IMR-90 (cell line): Measurements from ENCODE around the gene CRYBG3. TPM values are rescaled to one million over a fixed set of nuclear protein-coding genes. Genes with fewer than 3 reads are reported as not detected.

Experiments used
- ATAC-seq: fragments of 200-7000 bp; cut with Tn5 transposase; 2 replicates; pipeline ENCODE4 v1.9.1; 2020; ENCODE audit warnings: low read depth, mild to moderate bottlenecking, moderate library complexity
- BruUV-seq: library from RNA; stranded (reverse); fragments of 400-500 nt; replicated peaks from 2 replicates; lab custom pipeline; 2021; lab: Mats Ljungman, UMichigan
- CTCF ChIA-PET: fragments of 300-600 bp; formaldehyde crosslinking; extraction: SDS; loops from one replicate; lab custom pipeline; 2021; ENCODE audit warnings: antibody characterized with exemption; lab: Yijun Ruan, JAX
- POLR2A ChIA-PET: fragments of 300-600 bp; sonication (Branson Sonifier 250); formaldehyde crosslinking; loops from one replicate; lab custom pipeline; 2022; ENCODE audit warnings: antibody characterized with exemption; ENCODE audit not compliant: unreplicated experiment; lab: Charles Lee
- DNase-seq: peaks from one replicate; pipeline ENCODE4 v3.0.0; 2013
- H2AFZ ChIP-seq: replicated peaks from 2 replicates; pipeline ENCODE3; 2013; ENCODE audit warnings: low read length, mild to moderate bottlenecking; ENCODE audit not compliant: poor library complexity
- H2AK5ac ChIP-seq: 2 replicates; pipeline ENCODE4 v1.6.1; 2013; ENCODE audit warnings: low read depth, low read length, inconsistent platforms
- H2AK9ac ChIP-seq: replicated peaks from 2 replicates; pipeline ENCODE3; 2013; ENCODE audit warnings: mild to moderate bottlenecking, low read depth, low read length, moderate library complexity; ENCODE audit not compliant: poor library complexity
- H2BK120ac ChIP-seq: 2 replicates; pipeline ENCODE4 v1.6.1; 2013; ENCODE audit warnings: low read depth, low read length, inconsistent platforms
- H2BK15ac ChIP-seq: 3 replicates; pipeline ENCODE4 v1.6.1; 2013; ENCODE audit warnings: low read depth, low read length, inconsistent platforms
- H2BK20ac ChIP-seq: 2 replicates; pipeline ENCODE4 v1.6.1; 2013; ENCODE audit warnings: low read depth, mild to moderate bottlenecking, inconsistent platforms, low read length, moderate library complexity
- H2BK5ac ChIP-seq: 2 replicates; pipeline ENCODE4 v1.6.1; 2013; ENCODE audit warnings: mild to moderate bottlenecking, low read depth, low read length, inconsistent platforms; ENCODE audit not compliant: poor library complexity, severe bottlenecking
- H3K14ac ChIP-seq: replicated peaks from 2 replicates; pipeline ENCODE4 v1.6.1; 2013; ENCODE audit warnings: low read depth, low read length, inconsistent platforms
- H3K18ac ChIP-seq: 2 replicates; pipeline ENCODE4 v1.6.1; 2013; ENCODE audit warnings: low read depth, low read length, control low read depth
- H3K23ac ChIP-seq: 2 replicates; pipeline ENCODE4 v1.6.1; 2013; ENCODE audit warnings: low read depth, low read length, inconsistent platforms
- H3K27ac ChIP-seq: 2 replicates; pipeline ENCODE4 v1.5.1; 2013; ENCODE audit warnings: mild to moderate bottlenecking, control low read depth, low read length; ENCODE audit not compliant: insufficient read depth
- H3K27me3 ChIP-seq: 2 replicates; pipeline ENCODE4 v1.6.1; 2013; ENCODE audit warnings: low read length; ENCODE audit not compliant: control insufficient read depth, insufficient read depth
- H3K36me3 ChIP-seq: 2 replicates; pipeline ENCODE4 v1.6.1; 2013; ENCODE audit warnings: low read length, mixed read lengths; ENCODE audit not compliant: control insufficient read depth, insufficient read depth
- H3K4ac ChIP-seq: 2 replicates; pipeline ENCODE4 v1.6.1; 2013; ENCODE audit warnings: low read depth, low read length, inconsistent platforms
- H3K4me1 ChIP-seq: 2 replicates; pipeline ENCODE4 v1.6.1; 2013; ENCODE audit warnings: low read length, mixed read lengths; ENCODE audit not compliant: control insufficient read depth, insufficient read depth
- H3K4me2 ChIP-seq: 2 replicates; pipeline ENCODE4 v1.6.1; 2013; ENCODE audit warnings: low read depth, mild to moderate bottlenecking, control low read depth, low read length, moderate library complexity
- H3K4me3 ChIP-seq: 2 replicates; pipeline ENCODE4 v1.5.1; 2013; ENCODE audit warnings: low read depth, mild to moderate bottlenecking, control low read depth, low read length, moderate library complexity; ENCODE audit not compliant: insufficient read depth
- H3K56ac ChIP-seq: 2 replicates; pipeline ENCODE4 v1.6.1; 2013; ENCODE audit warnings: low read length, inconsistent platforms; ENCODE audit not compliant: insufficient read depth; ENCODE audit errors: extremely low read depth
- H3K79me1 ChIP-seq, 2 experiments: 2 replicates each; pipeline ENCODE4 v1.6.1; 2013; ENCODE audit warnings: low read length in 2 of 2, inconsistent platforms in 1 of 2, low read depth in 1 of 2
- H3K9ac ChIP-seq: 2 replicates; pipeline ENCODE4 v1.6.1; 2013; ENCODE audit warnings: low read depth, low read length, control low read depth
- H3K9me1 ChIP-seq: 2 replicates; pipeline ENCODE4 v1.6.1; 2013; ENCODE audit warnings: low read length, inconsistent platforms; ENCODE audit not compliant: insufficient read depth
- H3K9me3 ChIP-seq: 2 replicates; pipeline ENCODE4 v1.6.1; 2013; ENCODE audit warnings: low read length; ENCODE audit not compliant: control insufficient read depth, insufficient read depth
- H4K20me1 ChIP-seq: 2 replicates; pipeline ENCODE4 v1.6.1; 2013; ENCODE audit warnings: low read length, inconsistent platforms; ENCODE audit not compliant: insufficient read depth
- H4K5ac ChIP-seq: 2 replicates; pipeline ENCODE4 v1.6.1; 2013; ENCODE audit warnings: mild to moderate bottlenecking, low read depth, low read length, control low read depth
- H4K8ac ChIP-seq, 2 experiments: 2 replicates each; pipeline ENCODE4 v1.6.1; 2013; ENCODE audit warnings: low read depth in 2 of 2, low read length in 2 of 2, control low read depth in 1 of 2, inconsistent platforms in 1 of 2
- H4K91ac ChIP-seq: 2 replicates; pipeline ENCODE4 v1.6.1; 2013; ENCODE audit warnings: low read depth, low read length, inconsistent platforms; ENCODE audit not compliant: insufficient read depth
- BHLHE40 ChIP-seq: fragments of 150-350 bp; IDR thresholded peaks from 2 replicates; pipeline ENCODE4 v1.6.1; 2016; ENCODE audit warnings: mild to moderate bottlenecking, low read depth, low read length
- CEBPB ChIP-seq: IDR thresholded peaks from 2 replicates; pipeline ENCODE4 v1.6.1; 2012; ENCODE audit warnings: low read depth, low read length, improper control_type of control experiment
- CHD1 ChIP-seq: IDR thresholded peaks from 2 replicates; pipeline ENCODE4 v1.6.1; 2012; ENCODE audit warnings: low read depth, low read length, improper control_type of control experiment
- CTCF ChIP-seq: conservative IDR thresholded peaks from 2 replicates; pipeline ENCODE4 v1.5.1; 2012; ENCODE audit warnings: mild to moderate bottlenecking, low read depth, low read length, improper control_type of control experiment
- ELK1 ChIP-seq: fragments of 150-350 bp; IDR thresholded peaks from 2 replicates; pipeline ENCODE4 v1.6.1; 2016; ENCODE audit warnings: low read depth, mild to moderate bottlenecking, low read length, moderate library complexity, borderline replicate concordance
- FOS ChIP-seq: fragments of 150-350 bp; IDR thresholded peaks from 2 replicates; pipeline ENCODE4 v1.6.1; 2016; ENCODE audit warnings: low read depth, low read length
- MAFK ChIP-seq: IDR thresholded peaks from 2 replicates; pipeline ENCODE4 v1.6.1; 2012; ENCODE audit warnings: low read depth, low read length, improper control_type of control experiment
- MAZ ChIP-seq: IDR thresholded peaks from 2 replicates; pipeline ENCODE4 v1.6.1; 2012; ENCODE audit warnings: low read depth, mild to moderate bottlenecking, low read length, improper control_type of control experiment, moderate library complexity, borderline replicate concordance
- MXI1 ChIP-seq: IDR thresholded peaks from 2 replicates; pipeline ENCODE4 v1.6.1; 2012; ENCODE audit warnings: low read depth, mild to moderate bottlenecking, low read length, moderate library complexity, borderline replicate concordance
- NFE2L2 ChIP-seq: fragments of 150-350 bp; IDR thresholded peaks from 2 replicates; pipeline ENCODE4 v1.6.1; 2016; ENCODE audit warnings: low read depth, mild to moderate bottlenecking, low read length
- POLR2A ChIP-seq: IDR thresholded peaks from 2 replicates; pipeline ENCODE4 v1.6.1; 2012; ENCODE audit warnings: mild to moderate bottlenecking, low read depth, low read length
- RAD21 ChIP-seq: IDR thresholded peaks from 2 replicates; pipeline ENCODE4 v1.6.1; 2012; ENCODE audit warnings: low read length, improper control_type of control experiment
- RCOR1 ChIP-seq: IDR thresholded peaks from 2 replicates; pipeline ENCODE4 v1.6.1; 2012; ENCODE audit warnings: mild to moderate bottlenecking, low read length, improper control_type of control experiment; ENCODE audit not compliant: insufficient replicate concordance
- RFX5 ChIP-seq: IDR thresholded peaks from 2 replicates; pipeline ENCODE4 v1.8.0; 2012; ENCODE audit warnings: low read depth, mild to moderate bottlenecking, low read length, moderate library complexity
- SMC3 ChIP-seq: fragments of 150-350 bp; IDR thresholded peaks from 2 replicates; pipeline ENCODE4 v1.6.1; 2016; ENCODE audit warnings: low read depth, mild to moderate bottlenecking, antibody characterized with exemption, low read length, moderate library complexity
- USF2 ChIP-seq: fragments of 150-350 bp; IDR thresholded peaks from 2 replicates; pipeline ENCODE4 v1.6.1; 2017; ENCODE audit warnings: mild to moderate bottlenecking, antibody characterized with exemption, low read length, low read depth
- WGBS, 2 experiments: methylation state at CpG; one replicate each; pipeline versions ENCODE4 v1.1.5 to v1.1.7; 2013; ENCODE audit warnings: missing lambda C conversion rate in 2 of 2; ENCODE audit not compliant: insufficient read length in 1 of 2; ENCODE audit errors: extremely low coverage in 2 of 2; 5-methylcytosine and 5-hydroxymethylcytosine counted together
- dilution Hi-C: fragments of 300-500 bp; cut with HindIII; formaldehyde crosslinking; loops from one replicate; pipeline ENCODE4 v1.14.3; 2018; ENCODE audit warnings: low sequenced_read_pairs; ENCODE audit not compliant: unreplicated experiment
- in situ Hi-C: fragments of 300-500 bp; cut with MboI; formaldehyde crosslinking; loops from 3 replicates; pipeline ENCODE4 v1.14.3; 2019; ENCODE audit warnings: low sequenced_read_pairs, inconsistent platforms, mixed read lengths
- intact Hi-C: fragments of 100-400 bp; cut with micrococcal nuclease; formaldehyde crosslinking; loops from 2 replicates; pipeline ENCODE4 v1.10.0; 2022
- polyA plus RNA-seq, 3 experiments: library from polyadenylated mRNA; depleted of rRNA; stranded (reverse); fragments of >200 nt; gene quantifications; 2 replicates each; pipeline ENCODE4 v1.2.3, GENCODE V29; 2012; ENCODE audit warnings: low replicate concordance in 1 of 3
- total RNA-seq: library from RNA; depleted of rRNA; stranded (reverse); fragments of >200 nt; gene quantifications from 2 replicates; pipeline ENCODE4 v1.2.3, GENCODE V29; 2012

CRYBG3 gene
- total and polyA plus RNA-seq, 2 of the 4 experiments (the other 2 are of a cell fraction), result 4.9 to 26.2 TPM

DNA sequence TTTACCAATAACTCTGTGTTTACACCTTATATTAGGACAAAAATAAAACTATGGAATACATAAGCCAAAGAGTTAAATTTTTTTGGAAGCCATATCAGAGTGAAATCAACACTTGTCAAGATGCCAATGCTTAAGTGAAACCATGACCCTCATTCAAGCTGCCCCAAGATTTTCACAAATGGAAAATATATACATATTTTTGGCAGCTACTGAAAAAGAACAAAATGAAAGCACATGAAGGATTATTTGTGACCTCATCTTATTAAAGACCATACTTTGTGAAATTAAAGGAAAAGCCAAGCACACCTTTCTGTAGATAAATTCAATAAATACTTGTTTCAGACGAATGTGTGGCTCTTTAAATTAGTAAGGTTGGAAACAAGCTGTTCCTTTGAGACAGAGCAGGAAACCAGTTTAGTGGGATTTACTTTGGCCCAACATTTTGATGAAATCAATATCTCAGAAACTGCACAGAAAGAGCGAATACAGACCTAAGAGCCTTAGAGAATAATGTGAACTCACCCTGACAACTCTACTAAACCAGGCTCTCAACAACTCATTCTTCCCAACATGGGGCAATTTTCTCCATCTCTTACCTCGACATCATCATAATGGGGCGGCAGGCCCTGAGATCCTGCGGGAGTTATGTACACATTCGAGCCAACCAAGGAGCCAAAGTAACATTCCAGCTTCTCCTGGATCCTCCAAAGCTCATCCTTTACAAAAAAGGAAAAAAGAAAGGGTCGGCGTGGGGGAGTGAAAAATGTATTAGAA lies 139.4 kb downstream of the CRYBG3 start:
- H3K14ac ChIP-seq, result no peak overlapping the region
- H4K91ac ChIP-seq, result no peak overlapping the region
- ATAC-seq, result no peak

More for the DNA sequence above, 139.4 kb downstream of the CRYBG3 start:
- BruUV-seq, result no TSS peak
- Histone ChIP-seq H4K5ac (no peak overlapping the region), H4K20me1 (no peaks in the 10 kb centered on the region), H4K8ac (no peak overlapping the region), H3K36me3 (peaks cover 11% of the 10 kb centered on the region), H2BK20ac (no peak overlapping the region), H2BK15ac (no peak overlapping the region), H2BK120ac (no peak overlapping the region), H3K23ac (no peak overlapping the region), H3K4me1 (peaks cover 9% of the 10 kb centered on the region), H3K9me3 (no peaks in the 10 kb centered on the region), H3K4ac (no peak overlapping the region), H3K4me2 (no peak overlapping the region), H2AK5ac (no peak overlapping the region), H2BK5ac (no peak overlapping the region), H3K9me1 (peaks cover 9% of the 10 kb centered on the region; the same call in 1 of the 2 replicates), H2AK9ac (no peak overlapping the region), H3K27me3 (no peaks in the 10 kb centered on the region), H3K56ac (no peak overlapping the region), H3K79me1 (peaks cover 2 to 17% of the 10 kb centered on the region in 2 experiments; a peak in 2 of 4 replicates), H2AFZ (no peak overlapping the region), H3K4me3 (no peak overlapping the region), H3K9ac (no peak overlapping the region), H3K27ac (no peak overlapping the region), H3K18ac (no peak overlapping the region)
- TF ChIP-seq MXI1 (no peak), MAZ (no peak), CHD1 (no peak), FOS (no peak), CEBPB (no peak), BHLHE40 (no peak), NFE2L2 (no peak), RAD21 (no peak), USF2 (no peak), CTCF (no peak), SMC3 (no peak), ELK1 (no peak), RCOR1 (no peak), RFX5 (no peak), POLR2A (no peak), MAFK (no peak)
- no peak for DNase-seq
- dilution Hi-C loops (no loop called here), intact Hi-C loops (no loop called here), in situ Hi-C loops (no loop called here)
- no CpG with 5 or more reads among the region's 8 CpGs for WGBS, 2 experiments
- ChIA-PET CTCF (no interaction called here), POLR2A (no interaction called here)
